Activated CD8-positive, alpha-beta T cell treated with anti-CD3 and anti-CD28 coated beads, Interleukin-2, amount 10 ng/mL, durations not matched to agents 7 days and 5 days (primary cell): ENCODE data around the gene MUC4. TPM values are rescaled to one million over a fixed set of nuclear protein-coding genes. Genes with fewer than 3 reads are reported as not detected.
"Not testable (repeated sequence)": the region's sequence is repeated elsewhere in the genome, so short reads cannot be mapped to it uniquely, and the experiment has no call there.

Experiments used
- ATAC-seq: fragments of 150-1000 bp; cut with Tn5 transposase; one replicate; pipeline ENCODE4 v1.10.0; 2021; ENCODE audit warnings: moderate library complexity
- CTCF ChIA-PET: fragments of 350-600 bp; sonication (Branson Sonifier 250); formaldehyde crosslinking; loops from one replicate; lab custom pipeline; 2021; ENCODE audit warnings: antibody characterized with exemption; lab: Charles Lee
- POLR2A ChIA-PET: fragments of 350-600 bp; sonication (Branson Sonifier 250); formaldehyde crosslinking; loops from one replicate; lab custom pipeline; 2021; ENCODE audit warnings: antibody characterized with exemption; lab: Charles Lee
- DNase-seq: peaks from one replicate; pipeline ENCODE4 v3.0.0-alpha.2; 2020
- H3K27ac Mint-ChIP-seq: one replicate; pipeline ENCODE4 v1.8.0; 2021; ENCODE audit warnings: mild to moderate bottlenecking, mixed read lengths
- H3K27me3 Mint-ChIP-seq: one replicate; pipeline ENCODE4 v1.8.0; 2021; ENCODE audit warnings: low read depth, mixed read lengths
- H3K36me3 Mint-ChIP-seq: one replicate; pipeline ENCODE4 v1.8.0; 2021; ENCODE audit warnings: low read depth, mixed read lengths
- H3K4me1 Mint-ChIP-seq: one replicate; pipeline ENCODE4 v1.8.0; 2021; ENCODE audit warnings: low read depth, mixed read lengths
- H3K4me3 Mint-ChIP-seq: one replicate; pipeline ENCODE4 v1.8.0; 2021; ENCODE audit warnings: mild to moderate bottlenecking, mixed read lengths
- H3K9me3 Mint-ChIP-seq: one replicate; pipeline ENCODE4 v1.8.0; 2022; ENCODE audit warnings: mixed read lengths; ENCODE audit not compliant: insufficient read depth
- total RNA-seq, 2 experiments: library from RNA; stranded (reverse); gene quantifications; one replicate each; pipeline ENCODE4 v1.2.3, GENCODE V29; 2021

Gene MUC4
- total RNA-seq, 2 experiments from 2014 or later = 0.05 TPM; not detected in 1

GRCh38 chr3:195714380-195715011, 97.2 kb downstream of the MUC4 start:
- Mint-ChIP-seq H3K9me3 (no peaks in the 10 kb centered on the region), H3K36me3 (peaks cover 9% of the 10 kb centered on the region), H3K27ac (no peak overlapping the region), H3K4me3 (no peak overlapping the region), H3K27me3 (peaks cover 13% of the 10 kb centered on the region), H3K4me1 (peaks cover 4% of the 10 kb centered on the region)
- DNase-seq (no peak), ATAC-seq (no peak)
- ChIA-PET POLR2A (interaction anchor here (1.0 kb wide), 1 partner anchor 16 kb away, joined by 3 read pairs; no protein-coding TSS in a partner anchor), CTCF (no interaction called here)

- POLR2A ChIA-PET, DNase-seq, H3K27me3 Mint-ChIP-seq, H3K4me3 Mint-ChIP-seq, CTCF ChIA-PET, H3K27ac Mint-ChIP-seq, H3K36me3 Mint-ChIP-seq, H3K9me3 Mint-ChIP-seq, ATAC-seq, H3K4me1 Mint-ChIP-seq: not testable (repeated sequence)
Measured at GRCh38 chr3:195713150-195713549, 98.6 kb downstream of the MUC4 start.

GRCh38 chr3:195712535-195712910, 99.2 kb downstream of the MUC4 start:
- H3K27ac Mint-ChIP-seq, H3K36me3 Mint-ChIP-seq, H3K27me3 Mint-ChIP-seq, POLR2A ChIA-PET, H3K4me3 Mint-ChIP-seq, H3K4me1 Mint-ChIP-seq, H3K9me3 Mint-ChIP-seq, DNase-seq: not testable (repeated sequence)
- ATAC-seq = peak; percentile 32
- CTCF ChIA-PET = interaction anchor here (1.1 to 1.6 kb wide), 2 partner anchors 138 to 203 kb away, joined by 3 to 8 read pairs; no protein-coding TSS in a partner anchor

DNA sequence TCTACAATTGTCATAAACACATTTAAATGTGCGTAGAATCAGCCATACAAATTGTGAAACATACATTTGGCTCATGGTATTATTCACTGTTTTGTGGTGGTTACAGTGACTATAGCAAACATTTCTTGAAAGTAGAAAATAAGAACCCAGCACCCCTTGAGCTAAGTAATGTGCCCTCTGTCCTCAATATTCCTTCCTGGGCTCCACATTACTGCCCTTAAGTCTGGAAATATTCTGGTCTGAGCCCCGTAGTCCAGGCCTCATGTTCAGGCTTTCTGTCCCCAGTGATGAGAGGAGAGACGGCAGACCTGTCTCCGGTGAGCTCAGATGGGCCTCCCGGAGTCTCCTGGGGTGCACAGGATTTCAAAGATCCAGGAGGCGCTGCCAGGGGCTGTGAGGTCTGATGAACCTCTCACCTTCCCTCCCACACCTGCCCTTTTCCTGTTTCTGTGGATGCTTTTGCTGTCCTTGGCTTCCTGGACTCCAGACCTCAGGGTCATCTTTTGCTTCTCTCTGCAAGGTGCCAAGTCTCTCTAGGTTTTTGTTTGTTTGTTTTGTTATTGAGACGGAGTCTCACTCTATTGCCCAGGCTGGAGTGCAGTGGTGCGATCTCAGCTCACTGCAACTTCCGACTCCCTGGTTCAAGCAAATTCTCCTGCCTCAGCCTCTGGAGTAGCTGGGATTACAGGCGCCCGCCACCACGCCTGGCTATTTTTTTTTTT, 99.8 kb downstream of the MUC4 start:
- H3K9me3 Mint-ChIP-seq = no peaks in the 10 kb centered on the region
- no peak overlapping the region for H3K27ac Mint-ChIP-seq

GRCh38 chr3:195711091-195711812, 100.5 kb downstream of the MUC4 start:
- H3K27ac Mint-ChIP-seq, H3K9me3 Mint-ChIP-seq, H3K4me3 Mint-ChIP-seq, H3K27me3 Mint-ChIP-seq, H3K36me3 Mint-ChIP-seq, DNase-seq, H3K4me1 Mint-ChIP-seq, POLR2A ChIA-PET: not testable (repeated sequence)
- peak; percentile 14 for ATAC-seq
- CTCF ChIA-PET = interaction anchor here (1.0 to 1.6 kb wide), 2 partner anchors 10 to 140 kb away, joined by 3 to 8 read pairs; no protein-coding TSS in a partner anchor

More for the DNA sequence above, 99.8 kb downstream of the MUC4 start:
- Mint-ChIP-seq H3K4me1 (peaks cover 4% of the 10 kb centered on the region), H3K36me3 (peaks cover 9% of the 10 kb centered on the region), H3K27me3 (no peaks in the 10 kb centered on the region), H3K4me3 (no peak overlapping the region)
- ChIA-PET POLR2A (no interaction called here), CTCF (interaction anchor here (1.0 to 1.6 kb wide), 3 partner anchors 11 to 203 kb away, joined by 3 to 8 read pairs (median 3); no protein-coding TSS in a partner anchor)
- ATAC-seq = peak; percentile 60
- no peak for DNase-seq

DNA sequence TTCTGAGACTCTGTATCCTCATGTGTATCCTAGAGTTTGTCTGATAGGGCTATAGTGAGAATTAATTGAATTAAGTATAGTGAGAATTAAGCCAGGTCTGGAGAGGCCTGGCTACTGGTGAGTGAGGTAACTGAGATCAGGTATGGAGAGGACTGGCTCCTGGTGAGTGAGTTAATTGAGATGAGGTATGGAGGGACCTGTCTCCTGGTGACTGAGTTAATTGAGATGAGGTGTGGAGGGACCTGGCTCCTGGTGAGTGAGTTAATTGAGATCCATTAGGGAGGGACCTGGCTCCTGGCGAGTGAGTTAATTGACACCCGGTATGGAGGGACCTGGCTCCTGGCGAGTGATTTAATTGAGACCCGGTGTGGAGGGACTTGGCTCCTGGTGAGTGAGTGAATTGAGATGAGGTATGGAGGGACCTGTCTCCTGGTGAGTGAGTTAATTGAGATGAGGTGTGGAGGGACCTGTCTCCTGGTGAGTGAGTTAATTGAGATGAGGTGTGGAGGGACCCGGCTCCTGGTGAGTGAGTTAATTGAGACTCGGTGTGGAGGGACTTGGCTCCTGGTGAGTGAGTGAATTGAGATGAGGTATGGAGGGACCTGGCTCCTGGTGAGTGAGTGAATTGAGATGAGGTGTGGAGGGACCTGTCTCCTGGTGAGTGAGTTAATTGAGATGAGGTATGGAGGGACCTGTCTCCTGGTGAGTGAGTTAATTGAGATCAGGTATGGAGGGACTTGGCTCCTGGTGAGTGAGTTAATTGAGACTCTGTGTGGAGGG, 101.4 kb downstream of the MUC4 start:
- POLR2A ChIA-PET = not testable (repeated sequence)

DNA sequence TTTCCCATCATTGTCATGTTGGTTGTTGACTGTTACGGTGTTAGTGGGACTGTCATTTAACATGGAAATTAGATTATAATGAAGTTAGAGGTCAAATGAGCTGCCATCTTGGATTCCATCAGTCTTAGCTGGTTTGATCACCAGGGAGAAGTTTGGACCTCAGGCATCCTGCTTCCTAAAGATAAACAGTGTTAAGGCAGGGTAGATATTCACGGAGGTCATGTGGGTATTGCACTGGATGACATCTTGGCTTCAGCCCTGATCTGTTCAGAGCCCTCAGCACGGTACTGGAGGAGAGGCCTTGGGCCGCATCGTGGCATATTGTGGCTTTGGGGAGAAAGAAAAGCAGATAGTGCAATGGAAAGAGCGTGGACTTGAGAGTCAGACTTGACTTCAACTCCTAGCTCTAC, 102.0 kb downstream of the MUC4 start:
- H3K36me3 Mint-ChIP-seq = peaks cover 4% of the 10 kb centered on the region
- no peak overlapping the region for H3K27ac Mint-ChIP-seq
- no peak overlapping the region for H3K4me3 Mint-ChIP-seq
- no peaks in the 10 kb centered on the region for H3K4me1 Mint-ChIP-seq
- no peaks in the 10 kb centered on the region for H3K9me3 Mint-ChIP-seq
- POLR2A ChIA-PET = no interaction called here
- ATAC-seq = no peak
- no peak for DNase-seq
- no peaks in the 10 kb centered on the region for H3K27me3 Mint-ChIP-seq
- CTCF ChIA-PET = interaction anchor here (1.5 to 1.8 kb wide), 2 partner anchors 8 to 141 kb away, joined by 5 to 6 read pairs; no protein-coding TSS in a partner anchor

More for the DNA sequence above, 101.4 kb downstream of the MUC4 start:
- H3K27ac Mint-ChIP-seq, DNase-seq, H3K4me3 Mint-ChIP-seq, CTCF ChIA-PET, H3K27me3 Mint-ChIP-seq, ATAC-seq, H3K4me1 Mint-ChIP-seq, H3K36me3 Mint-ChIP-seq, H3K9me3 Mint-ChIP-seq: not testable (repeated sequence)

GRCh38 chr3:195708626-195709481, 102.9 kb downstream of the MUC4 start:
- Mint-ChIP-seq H3K9me3 (no peaks in the 10 kb centered on the region), H3K27me3 (no peaks in the 10 kb centered on the region), H3K27ac (no peak overlapping the region), H3K36me3 (no peaks in the 10 kb centered on the region), H3K4me3 (no peak overlapping the region), H3K4me1 (no peaks in the 10 kb centered on the region)
- DNase-seq = no peak
- POLR2A ChIA-PET = no interaction called here
- no peak for ATAC-seq
- CTCF ChIA-PET = interaction anchor here (1.2 to 1.8 kb wide), 3 partner anchors 9 to 142 kb away, joined by 3 to 6 read pairs (median 5); no protein-coding TSS in a partner anchor

DNA sequence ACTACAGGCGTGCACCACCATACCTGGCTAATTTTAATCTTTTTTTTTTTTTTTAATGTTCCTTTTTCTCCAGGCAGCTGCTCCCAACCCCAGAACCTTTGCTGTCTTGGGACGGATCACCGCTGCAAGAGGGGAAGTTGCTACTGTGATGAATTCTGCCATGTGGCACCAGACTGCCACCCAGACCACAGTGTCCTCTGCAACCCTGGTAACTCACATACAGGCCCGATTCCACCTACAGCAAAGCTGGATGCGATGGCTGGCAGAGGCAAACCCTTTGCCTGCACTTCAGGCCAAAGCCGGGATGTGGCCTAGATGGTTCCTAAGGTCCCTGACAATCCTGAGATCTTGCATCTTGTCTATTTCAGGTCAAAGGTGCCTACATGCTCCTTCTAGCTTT, 103.7 kb downstream of the MUC4 start:
- H3K4me3 Mint-ChIP-seq = no peak overlapping the region
- ChIA-PET CTCF (interaction anchor here (1.2 to 1.8 kb wide), 3 partner anchors 10 to 142 kb away, joined by 3 to 6 read pairs (median 5); no protein-coding TSS in a partner anchor), POLR2A (no interaction called here)
- H3K27me3 Mint-ChIP-seq = no peaks in the 10 kb centered on the region
- DNase-seq = no peak
- no peaks in the 10 kb centered on the region for H3K9me3 Mint-ChIP-seq
- H3K4me1 Mint-ChIP-seq = no peaks in the 10 kb centered on the region
- no peaks in the 10 kb centered on the region for H3K36me3 Mint-ChIP-seq
- no peak for ATAC-seq
- no peak overlapping the region for H3K27ac Mint-ChIP-seq

DNA sequence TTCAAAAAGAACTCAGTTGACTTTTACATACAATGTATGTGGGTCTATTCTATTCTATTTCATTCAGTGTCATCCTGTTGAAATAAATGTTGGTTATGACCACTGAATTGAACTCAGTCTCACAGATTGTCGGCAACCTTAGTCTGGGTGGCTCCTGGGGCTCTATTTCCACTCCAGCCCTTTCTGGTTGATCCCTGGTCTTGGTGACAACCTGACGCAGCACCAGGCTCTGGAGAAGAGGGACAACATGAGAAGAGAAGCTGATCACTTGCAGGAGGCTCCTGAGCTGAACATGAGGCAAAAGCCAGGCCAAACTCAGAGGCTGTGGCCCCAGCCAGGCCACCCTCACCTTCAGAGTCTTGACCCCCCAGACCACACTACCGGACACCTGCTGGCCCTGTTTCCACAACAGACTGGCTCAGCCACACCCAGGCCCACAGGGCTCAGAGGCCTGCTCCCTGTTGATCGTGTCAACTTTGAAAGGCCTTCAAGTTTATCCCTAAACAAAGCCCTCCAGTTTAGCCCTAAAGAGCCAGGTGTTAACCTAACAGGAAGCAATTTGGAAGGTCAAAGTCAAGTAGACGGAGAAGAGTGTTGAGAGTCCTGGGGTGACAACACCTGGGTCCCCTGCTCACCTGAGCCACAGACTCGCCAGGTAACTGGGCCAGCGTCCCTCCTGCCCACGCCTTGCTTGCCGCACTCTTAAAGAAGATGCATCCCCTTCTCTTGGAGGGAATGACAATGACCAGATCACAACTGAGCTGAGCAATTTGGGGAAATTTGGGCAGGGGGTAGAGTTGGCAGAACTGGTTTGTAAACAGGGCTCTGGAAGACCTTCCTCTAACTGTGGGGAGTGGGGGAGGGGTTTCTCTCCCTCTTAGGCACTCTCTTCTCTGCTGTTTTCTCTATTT, 106.4 kb downstream of the MUC4 start:
- Mint-ChIP-seq H3K27me3 (no peaks in the 10 kb centered on the region), H3K27ac (no peak overlapping the region), H3K36me3 (no peaks in the 10 kb centered on the region), H3K4me3 (no peak overlapping the region), H3K9me3 (no peaks in the 10 kb centered on the region), H3K4me1 (no peaks in the 10 kb centered on the region)
- ChIA-PET POLR2A (no interaction called here), CTCF (interaction anchor here (0.9 kb wide), 1 partner anchor 154 kb away, joined by 3 read pairs; no protein-coding TSS in a partner anchor)
- ATAC-seq (peak; percentile 14), DNase-seq (no peak)
